ENCODE measurements around the gene PCDH10. TPM values are rescaled to one million over a fixed set of nuclear protein-coding genes. Genes with fewer than 3 reads are reported as not detected.

PCDH10 gene, protein sequence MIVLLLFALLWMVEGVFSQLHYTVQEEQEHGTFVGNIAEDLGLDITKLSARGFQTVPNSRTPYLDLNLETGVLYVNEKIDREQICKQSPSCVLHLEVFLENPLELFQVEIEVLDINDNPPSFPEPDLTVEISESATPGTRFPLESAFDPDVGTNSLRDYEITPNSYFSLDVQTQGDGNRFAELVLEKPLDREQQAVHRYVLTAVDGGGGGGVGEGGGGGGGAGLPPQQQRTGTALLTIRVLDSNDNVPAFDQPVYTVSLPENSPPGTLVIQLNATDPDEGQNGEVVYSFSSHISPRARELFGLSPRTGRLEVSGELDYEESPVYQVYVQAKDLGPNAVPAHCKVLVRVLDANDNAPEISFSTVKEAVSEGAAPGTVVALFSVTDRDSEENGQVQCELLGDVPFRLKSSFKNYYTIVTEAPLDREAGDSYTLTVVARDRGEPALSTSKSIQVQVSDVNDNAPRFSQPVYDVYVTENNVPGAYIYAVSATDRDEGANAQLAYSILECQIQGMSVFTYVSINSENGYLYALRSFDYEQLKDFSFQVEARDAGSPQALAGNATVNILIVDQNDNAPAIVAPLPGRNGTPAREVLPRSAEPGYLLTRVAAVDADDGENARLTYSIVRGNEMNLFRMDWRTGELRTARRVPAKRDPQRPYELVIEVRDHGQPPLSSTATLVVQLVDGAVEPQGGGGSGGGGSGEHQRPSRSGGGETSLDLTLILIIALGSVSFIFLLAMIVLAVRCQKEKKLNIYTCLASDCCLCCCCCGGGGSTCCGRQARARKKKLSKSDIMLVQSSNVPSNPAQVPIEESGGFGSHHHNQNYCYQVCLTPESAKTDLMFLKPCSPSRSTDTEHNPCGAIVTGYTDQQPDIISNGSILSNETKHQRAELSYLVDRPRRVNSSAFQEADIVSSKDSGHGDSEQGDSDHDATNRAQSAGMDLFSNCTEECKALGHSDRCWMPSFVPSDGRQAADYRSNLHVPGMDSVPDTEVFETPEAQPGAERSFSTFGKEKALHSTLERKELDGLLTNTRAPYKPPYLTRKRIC
- 14.8 and 31.7 TPM in 2 replicates for total RNA-seq

DNA sequence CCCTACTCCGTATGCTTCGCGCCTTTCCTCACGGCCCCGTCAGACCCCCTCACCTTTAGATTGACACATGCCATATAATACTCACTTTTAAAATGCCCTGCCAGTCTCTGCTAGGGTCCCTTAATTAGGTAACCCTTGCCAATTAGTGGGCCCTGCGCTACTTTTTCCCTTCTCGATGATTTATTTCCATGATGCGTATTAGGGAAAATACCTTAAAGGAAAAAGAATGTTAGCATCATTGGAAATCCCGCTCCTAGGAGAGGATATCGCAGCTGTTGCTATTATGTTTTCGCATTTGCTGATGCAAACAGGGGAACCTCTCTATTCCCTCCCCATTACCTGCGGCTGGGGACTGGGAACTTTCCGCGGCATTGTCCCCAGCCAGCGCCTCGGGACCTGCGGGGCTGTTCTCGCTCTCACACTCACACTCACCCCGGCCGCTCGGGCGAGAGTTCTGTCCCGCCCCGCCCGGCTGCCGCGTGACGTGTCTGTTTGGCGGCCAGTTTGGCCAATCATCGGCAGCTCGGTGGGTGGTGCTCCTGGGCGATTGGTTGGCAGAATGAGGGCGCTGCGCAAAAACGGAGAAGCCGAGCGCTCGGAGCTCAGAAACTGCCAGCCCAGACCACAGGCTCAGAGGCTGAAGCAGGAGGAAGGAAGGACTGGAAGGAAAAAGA lies at the start of gene PCDH10:
Gene PCDH10 (plus strand): TSS at position 605 of the 674 bp plus-strand sequence. CDS start 847 bp downstream, outside the sequence.
- DNase-seq (ENCODE audit: low read depth, low spot score) = peak; percentile 87

DNA sequence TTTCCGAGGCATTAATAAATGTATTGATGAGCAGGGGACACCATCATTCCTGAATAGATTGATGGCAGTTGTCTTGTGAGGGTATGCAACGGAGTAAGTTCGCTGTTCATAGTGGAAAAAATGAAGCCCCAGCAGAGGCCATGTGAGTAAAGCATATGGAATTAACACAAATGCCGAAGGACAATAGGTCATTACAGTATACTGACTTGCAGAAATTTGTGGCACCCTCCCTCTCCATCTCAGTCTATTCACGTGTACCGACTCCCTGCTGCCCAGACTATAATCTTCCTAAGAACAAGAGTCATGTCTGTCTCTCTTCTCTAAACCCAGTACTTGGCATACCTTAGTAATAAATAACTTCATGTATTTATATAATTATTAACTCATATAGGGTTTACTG lies 47.1 kb upstream of the PCDH10 start:
- no peak for DNase-seq (ENCODE audit: low read depth, low spot score)

DNA sequence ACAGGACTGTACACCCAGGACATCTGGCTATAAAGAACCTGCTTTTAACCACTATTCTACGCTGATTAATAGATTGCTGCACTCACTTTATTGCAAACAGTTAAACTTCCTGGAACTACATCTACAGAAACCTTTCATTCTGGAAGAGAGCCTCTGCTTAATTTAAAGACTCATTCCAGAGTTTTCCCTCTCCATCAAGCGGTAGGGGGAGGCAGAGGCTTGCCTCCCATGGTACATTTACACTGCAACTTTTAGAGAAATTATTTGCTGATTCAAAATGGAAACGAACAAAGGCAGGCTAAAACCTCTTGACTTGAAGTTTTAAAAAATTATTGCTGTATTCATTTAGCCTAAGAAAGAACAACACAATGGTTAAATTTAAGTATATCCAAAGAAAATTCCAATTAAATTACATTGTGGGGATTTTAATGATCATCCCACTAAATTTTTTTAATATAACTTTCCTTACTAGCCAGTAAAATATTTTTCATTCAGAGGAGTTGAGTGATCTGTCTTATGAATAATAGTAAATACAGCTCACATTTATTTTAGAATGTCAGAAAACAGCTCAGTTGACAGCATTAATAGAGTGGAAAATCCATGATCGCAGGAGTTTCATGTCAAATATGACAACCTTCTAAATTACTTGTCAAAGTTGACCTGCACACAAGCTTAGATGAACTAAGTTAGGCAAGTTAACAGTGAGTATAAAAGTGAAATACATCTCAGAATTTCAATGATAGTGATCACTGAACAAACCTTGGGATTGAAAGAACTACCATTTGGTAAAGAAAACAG lies 46.3 kb upstream of the PCDH10 start:
- DNase-seq (ENCODE audit: low read depth, low spot score) = no peak

DNA sequence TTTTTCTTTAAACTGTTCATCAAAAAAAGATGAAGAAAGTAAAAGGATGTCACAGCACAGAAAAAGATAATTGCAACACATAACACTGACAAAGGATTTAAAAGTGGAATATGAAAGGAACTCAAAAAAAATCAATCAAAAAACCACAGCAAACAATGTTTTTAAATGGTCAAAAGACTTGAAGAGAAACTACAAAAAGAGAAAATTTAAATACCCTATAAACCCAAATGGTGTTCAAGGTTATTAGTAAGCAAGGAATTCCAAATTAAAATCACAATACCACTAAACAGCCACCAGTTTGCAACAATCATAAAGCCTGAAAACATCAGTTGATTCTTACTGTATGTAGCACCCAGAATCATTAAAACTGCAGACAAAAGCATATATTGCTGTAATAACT lies 36.5 kb upstream of the PCDH10 start:
- no peak for DNase-seq (ENCODE audit: low read depth, low spot score)

DNA sequence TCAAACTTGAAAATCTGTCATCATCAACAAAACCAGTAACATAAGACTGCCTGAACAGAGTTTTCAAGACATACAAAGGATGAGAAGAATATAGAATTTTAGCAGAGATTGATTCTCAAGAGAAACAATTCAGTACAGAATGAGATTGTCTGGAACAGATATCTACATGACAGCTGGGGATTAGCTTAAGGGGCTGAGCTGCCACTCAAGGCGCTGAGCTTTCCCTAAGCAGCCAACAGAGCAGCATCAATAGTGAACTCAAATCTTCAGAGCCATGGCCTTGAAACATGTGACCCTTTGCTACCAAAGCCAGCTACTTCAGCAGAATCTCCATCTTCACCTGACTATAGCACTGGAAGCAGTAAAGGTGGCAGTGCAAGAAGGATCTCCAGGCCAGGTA lies 24.3 kb upstream of the PCDH10 start:
- DNase-seq (ENCODE audit: low read depth, low spot score) = no peak

DNA sequence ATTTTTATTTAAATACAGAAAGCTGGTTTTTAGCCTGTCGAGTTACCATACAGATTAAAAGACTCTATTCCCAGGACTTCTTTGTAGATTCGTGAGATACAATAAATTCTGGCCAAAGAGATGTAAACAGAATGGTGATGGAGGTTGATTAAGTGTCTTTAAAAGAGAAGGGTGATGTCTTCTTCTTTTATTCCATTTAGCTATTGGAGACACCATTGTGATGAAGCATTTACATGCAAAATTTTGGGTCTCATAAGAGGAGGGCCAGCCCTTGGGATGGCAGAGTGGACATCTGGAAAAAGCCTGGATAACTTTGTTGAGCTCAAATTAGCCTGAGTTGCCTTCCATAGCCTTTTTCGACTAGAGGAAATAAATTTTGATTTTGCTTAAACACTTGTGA lies 21.6 kb upstream of the PCDH10 start:
- no peak for DNase-seq (ENCODE audit: low read depth, low spot score)

DNA sequence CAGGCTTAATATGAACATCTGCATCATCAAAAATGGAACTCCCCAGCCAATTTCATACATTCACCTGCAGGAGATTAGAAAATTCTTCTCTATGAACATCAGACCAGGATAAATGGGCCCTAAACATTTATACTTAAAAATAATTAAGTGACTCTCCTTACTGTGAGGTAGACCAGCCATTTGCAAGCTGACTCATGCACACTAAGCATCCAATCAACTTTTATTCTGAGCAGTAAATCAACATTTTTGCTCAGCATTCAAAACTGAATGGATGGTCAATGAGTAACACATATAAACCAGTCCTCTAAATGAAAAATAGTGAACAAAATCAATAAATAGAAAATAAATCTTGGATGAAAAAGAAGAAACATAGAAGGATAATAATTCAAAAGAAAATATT lies 19.9 kb upstream of the PCDH10 start:
- no peak for DNase-seq (ENCODE audit: low read depth, low spot score)

DNA sequence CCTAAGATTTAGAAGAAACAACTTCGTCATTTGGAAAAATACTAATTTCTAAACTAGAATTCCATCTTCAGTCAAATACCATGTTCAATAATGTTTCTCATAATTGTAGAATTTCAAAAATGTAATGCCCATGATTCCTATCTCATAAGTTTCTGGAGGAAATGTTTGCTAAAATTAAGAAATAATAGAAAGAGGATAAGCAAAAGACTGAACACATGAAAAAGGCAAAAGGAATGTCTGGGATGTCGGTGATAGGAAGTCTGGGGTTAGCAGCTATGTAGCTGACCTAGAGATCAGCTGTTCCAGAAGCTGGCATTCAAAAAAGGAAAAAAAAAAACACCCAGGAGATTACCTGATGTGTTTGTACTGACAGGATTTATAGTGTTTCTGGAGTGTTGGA lies 18.9 kb upstream of the PCDH10 start:
- DNase-seq (ENCODE audit: low read depth, low spot score) = peak; percentile 67

DNA sequence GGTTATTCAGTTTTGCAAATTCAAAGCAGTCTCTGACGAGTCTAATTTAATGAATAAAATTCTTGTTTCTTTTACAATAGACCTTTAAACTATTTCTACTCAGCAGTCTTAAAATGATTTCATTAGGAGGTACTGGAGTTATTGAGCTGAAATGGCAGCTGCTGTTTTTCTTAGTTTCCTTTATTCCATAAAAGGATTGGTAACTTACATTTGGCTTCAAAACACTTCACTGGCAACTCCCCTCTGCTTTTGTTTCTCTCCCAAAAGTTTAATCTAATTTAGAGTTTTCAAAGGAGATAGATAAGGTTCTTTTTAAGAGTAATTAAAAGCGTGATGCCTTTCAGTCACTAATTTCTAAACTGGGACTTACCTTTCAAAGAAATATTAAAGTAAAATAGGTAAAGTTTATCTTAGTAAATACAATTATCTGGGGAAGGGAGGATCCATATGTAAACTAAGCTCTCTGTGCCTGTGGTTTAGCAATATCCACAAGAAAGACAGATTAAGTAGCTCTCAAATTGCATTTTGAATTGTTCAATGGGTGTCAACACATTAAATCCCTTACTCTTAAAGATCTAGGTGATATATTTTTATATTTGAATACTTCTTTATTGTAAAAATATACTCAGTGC lies 17.1 kb upstream of the PCDH10 start:
- DNase-seq (ENCODE audit: low read depth, low spot score) = no peak

DNA sequence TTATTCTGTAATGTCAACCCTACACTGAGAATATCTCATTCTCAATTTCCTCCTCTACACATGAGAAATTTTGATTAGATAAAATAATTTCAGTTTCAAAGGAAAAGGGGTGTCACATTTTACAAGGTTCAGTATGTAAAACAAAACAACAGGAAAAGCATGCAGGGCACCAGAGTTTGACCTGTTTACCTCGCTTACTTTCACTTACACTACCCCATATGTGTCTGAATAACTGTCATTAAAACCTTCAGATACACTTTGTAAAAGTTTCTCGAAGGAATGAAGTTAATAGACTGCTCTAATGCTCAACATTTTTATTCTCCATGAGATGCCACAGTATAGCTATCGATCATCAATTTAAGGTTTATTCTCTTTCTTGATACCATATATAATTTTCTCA lies 12.3 kb upstream of the PCDH10 start:
- DNase-seq (ENCODE audit: low read depth, low spot score) = no peak

DNA sequence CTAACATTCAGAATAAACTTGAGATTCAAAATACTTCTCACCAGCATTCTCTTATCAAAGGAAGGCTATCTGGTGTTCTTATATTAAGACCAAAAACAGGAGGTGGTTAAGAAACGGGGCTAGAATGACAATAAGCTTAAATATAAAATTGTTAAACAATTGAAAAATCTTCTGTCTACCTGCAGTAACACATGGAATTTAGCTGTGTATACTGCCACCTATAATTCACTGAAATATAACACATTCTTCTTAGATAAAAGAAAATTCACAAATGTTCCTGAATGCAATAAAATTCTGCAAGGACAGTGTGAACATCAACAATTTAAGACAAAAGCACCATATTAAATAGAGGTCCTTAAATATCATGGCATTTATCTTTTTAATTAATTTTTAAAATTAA lies 11.5 kb upstream of the PCDH10 start:
- no peak for DNase-seq (ENCODE audit: low read depth, low spot score)

DNA sequence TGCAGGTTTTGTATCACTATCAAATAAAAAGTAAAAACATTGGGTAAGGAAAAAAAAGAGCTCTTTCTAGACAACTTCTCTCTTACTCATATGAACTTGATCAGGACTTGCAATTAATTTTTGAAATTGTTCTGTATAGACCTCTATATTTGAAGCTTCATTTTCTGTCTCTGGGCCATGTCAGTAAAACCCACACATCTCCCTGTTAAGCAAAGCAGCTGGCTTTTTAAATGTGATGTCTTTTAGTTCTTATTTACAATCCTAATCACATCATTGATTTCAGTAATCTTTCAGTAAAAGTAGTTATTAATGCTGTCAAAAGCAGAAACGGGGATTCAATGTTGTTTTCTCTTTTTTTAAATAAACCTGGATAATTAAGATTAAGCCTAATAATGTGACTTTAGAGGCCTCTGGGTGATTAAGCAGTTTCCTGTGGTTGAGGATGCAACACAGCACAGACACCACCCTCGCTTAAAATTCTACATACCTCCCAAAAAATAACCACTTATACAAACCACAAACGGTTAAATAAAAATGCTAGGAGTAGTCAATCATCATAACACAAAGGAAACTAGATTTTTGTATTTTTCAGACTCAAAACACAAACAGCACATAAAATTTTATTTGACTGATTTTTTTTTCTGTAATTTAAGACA lies 5.2 kb upstream of the PCDH10 start:
- no peak for DNase-seq (ENCODE audit: low read depth, low spot score)

DNA sequence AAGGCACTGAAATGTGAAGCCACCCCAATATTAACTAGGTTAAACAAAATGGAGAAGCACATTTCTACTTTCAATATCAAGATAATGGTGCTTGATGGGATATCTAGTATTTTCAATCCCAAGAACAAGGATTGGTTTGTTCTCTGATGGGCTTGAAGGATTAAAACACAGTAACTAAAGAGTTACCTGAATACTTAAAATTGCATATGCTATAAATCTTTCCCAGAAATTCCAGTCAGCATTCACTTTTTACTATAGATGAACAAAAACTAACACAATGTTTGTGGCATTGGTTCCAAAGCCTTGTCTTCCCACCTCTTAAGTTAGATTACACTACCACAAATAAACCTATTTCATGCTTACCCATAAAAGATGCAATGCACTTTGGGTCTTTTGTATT lies 3.9 kb upstream of the PCDH10 start:
- DNase-seq (ENCODE audit: low read depth, low spot score) = no peak

DNA sequence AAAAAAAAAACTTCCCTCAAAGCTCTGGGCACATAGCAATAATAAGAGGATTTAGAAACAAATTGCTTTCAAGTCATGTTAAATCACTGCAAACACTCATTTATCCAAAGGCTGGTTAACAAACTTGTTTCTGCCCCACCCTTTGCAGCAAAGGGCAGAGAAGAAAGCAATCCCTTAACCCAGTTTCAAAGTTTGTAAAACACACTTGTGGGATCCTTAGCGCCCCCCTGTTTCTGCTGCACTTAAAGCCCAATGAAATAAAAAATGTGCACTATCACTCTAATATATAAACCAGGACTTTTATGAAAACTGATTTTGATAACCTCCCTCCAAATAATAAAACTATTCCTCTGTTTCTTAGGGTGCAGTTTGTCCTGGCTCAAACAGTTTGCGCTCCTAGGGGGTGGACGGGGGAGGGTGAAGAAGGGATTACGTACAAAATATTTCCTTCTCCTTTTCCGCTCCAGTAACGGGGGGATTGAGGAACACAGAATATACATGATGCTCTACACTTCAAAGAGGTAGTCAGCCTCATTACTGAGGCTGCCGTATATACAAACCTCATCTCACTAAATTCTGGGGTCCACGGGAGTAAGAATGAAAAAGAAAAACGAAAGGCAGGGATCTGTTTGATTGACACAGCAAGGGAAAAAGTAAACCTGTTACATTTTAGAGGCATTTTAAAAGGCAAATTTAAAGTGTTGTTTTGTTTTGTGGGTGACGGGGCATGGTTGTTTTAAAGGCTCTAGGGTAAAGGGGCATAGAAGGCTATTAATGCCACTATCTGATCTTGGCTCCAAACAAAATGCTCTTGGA lies 3.1 kb upstream of the PCDH10 start:
- DNase-seq (ENCODE audit: low read depth, low spot score) = no peak

DNA sequence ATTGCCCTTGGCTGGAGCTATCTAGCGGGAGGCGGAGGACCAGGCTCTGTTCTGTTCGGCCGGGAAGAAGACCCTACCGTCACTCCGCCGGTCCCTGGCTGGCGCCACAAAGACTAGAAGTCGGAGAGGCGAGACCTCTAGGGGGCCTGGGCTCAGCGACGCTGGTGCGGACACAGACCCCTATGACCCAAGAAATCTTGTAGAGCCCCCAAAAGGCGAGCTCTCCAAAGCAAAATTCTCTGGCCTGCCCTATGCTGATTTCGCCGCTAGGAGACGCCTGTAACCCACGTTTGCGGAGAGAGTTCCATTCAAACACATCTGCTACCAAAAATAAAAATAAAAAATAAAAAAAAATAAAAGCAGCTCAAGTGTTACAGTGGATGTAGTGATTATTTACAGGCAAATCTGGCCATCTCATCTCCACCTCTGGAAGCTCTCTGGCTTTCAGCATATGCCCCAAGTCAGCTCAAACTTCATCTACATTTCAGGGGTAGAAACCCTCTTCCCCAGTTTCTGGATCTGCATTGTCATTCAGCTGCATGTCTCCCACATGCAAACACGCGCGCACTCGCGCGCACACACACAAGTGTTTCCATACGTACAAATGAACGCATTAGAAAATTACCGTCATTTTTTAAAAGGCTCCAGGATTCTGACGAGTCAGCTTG lies 2.4 kb upstream of the PCDH10 start:
- DNase-seq (ENCODE audit: low read depth, low spot score) = no peak

DNA sequence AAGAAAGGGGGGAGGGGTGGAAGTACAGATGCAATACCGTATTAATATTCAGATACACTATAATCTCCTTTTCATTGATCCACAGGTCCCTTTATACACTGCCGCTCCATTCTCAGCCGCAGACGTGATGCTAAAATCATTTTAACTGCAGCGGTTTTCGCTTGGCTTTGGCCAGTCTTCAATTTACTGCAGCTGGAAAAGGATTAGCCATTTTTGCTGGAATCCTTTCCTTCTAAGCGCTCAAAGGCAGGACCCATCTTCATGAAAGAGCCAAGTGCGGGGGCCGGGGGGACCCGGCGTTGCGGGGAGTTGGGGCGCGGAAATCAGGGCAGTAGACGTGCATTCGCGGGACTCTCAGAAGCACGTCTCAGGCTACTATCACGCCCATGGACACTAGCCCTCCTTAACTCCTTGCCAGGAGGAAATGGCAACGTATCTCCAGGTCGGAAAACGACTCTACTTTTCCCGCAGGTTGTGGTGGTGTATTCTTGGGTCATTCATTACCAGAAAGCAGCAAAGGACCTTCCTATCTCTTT lies 1.7 kb upstream of the PCDH10 start:
- DNase-seq (ENCODE audit: low read depth, low spot score) = no peak

DNA sequence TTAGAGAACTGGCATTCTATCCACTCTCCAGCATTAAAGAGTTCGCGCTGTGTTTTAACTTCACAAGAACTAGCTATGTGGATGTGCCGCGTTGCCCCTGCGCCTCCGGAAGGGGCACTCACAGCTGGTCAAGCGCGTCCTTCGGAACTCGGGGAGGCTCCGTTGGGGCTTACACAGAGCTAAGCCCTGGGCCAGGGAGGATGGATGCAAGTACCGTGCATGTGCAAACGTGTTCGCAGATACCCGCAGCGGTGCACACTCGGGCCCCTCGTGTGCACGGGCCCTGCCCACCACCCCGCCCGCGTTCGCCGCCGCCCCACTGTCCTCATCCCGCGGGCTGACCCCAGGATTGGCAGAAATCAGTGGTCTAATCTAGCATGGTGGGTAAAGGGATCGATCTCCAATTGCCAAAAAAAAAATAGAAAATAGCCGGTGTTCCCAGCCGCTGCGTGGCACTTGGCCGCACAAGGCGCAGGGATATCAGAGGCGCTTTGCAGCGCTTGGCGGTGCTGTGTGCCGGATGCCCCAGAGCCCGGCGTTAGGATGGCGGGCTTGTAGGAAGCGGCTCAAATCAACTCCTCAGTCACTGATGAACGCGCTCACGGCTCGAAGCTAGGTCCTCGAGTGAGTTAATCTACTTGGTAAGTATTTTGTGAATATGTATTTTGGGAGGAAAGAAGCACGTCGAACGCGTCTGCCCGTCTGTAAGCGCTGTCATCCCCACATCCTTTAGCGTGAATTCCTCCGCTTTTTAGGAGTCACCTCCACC lies 989 bp upstream of the PCDH10 start:
- no peak for DNase-seq (ENCODE audit: low read depth, low spot score)

DNA sequence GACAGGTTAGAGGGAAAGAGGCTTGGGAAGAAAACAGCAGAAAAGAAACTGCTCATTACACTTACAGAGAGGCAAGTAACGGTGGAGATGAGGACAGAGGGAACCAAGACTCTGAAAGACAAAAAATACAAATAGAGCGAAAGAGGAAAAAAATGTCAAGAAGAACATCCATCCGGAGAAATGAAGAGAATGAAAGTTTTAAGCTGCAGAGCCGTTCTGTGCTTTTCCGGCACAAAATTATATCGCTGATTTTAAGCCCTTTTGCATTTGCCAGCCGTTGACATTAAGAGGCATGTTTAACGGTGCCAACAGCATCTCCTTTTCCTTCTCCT lies 236 bp downstream of the PCDH10 start:
- no peak for DNase-seq (ENCODE audit: low read depth, low spot score)

Data from pulmonary artery endothelial cell (primary cell).